ENCODE data around the gene NPW. TPM values are rescaled to one million over a fixed set of nuclear protein-coding genes. Genes with fewer than 3 reads are reported as not detected.
A peak's percentile ranks its signal among the peaks of the same experiment; 100 is the strongest.

Gene NPW
- total and polyA plus RNA-seq, 9 of the 15 experiments (the other 6 are each of a cell fraction or from before 2014, with no cell fraction given), result 0.14 to 4.0 (median 2.6) TPM; not detected in 4

- TF ChIP-seq CLOCK (CRISPR knock-in tag; IDR thresholded peaks at IDR 0.05; ENCODE audit: borderline replicate concordance) (no peak), SLC30A9 (CRISPR knock-in tag; IDR thresholded peaks at IDR 0.05) (no peak), PHTF2 (CRISPR knock-in tag; IDR thresholded peaks at IDR 0.05) (no peak), CREBBP (IDR thresholded peaks at IDR 0.05; ENCODE audit: low read depth, low read length) (no peak), PHF8 (IDR thresholded peaks at IDR 0.05; ENCODE audit: borderline replicate concordance, low read length) (no peak), HEY1 (CRISPR knock-in tag; IDR thresholded peaks at IDR 0.05; ENCODE audit: borderline replicate concordance) (no peak), LCOR (CRISPR knock-in tag; IDR thresholded peaks at IDR 0.05) (no peak), ZSCAN32 (CRISPR knock-in tag; IDR thresholded peaks at IDR 0.05) (no peak), CBFA2T3 (IDR thresholded peaks at IDR 0.05) (no peak), ZNF639 (CRISPR knock-in tag; conservative IDR thresholded peaks at IDR 0.05 in 1 of 2, IDR thresholded peaks at IDR 0.05 in 1 of 2) (0 out of 4 replicates have a peak, but pooled peaks of 1 of the 2 experiments have one; percentile 40), MAX (CRISPR knock-in tag; IDR thresholded peaks at IDR 0.05) (no peak), ZNF398 (CRISPR knock-in tag; IDR thresholded peaks at IDR 0.05) (no peak), REST (IDR thresholded peaks at IDR 0.05; ENCODE audit: borderline replicate concordance) (no peak), REST (CRISPR knock-in tag; IDR thresholded peaks at IDR 0.05; ENCODE audit: low read depth) (no peak)
Measured at GRCh38 chr16:1993731-1994131, 25.9 kb upstream of the NPW start (continued).

Measured in K562 (cell line).